GM06990 (cell line): ENCODE results near the gene TRPV3.

Experiments
- DNase-seq: peaks from one replicate; pipeline ENCODE4 v3.0.0-alpha.2; 2011; ENCODE audit not compliant: insufficient read length; ENCODE audit errors: extremely low read depth
- H3K27me3 ChIP-seq: replicated peaks from 2 replicates; pipeline ENCODE4 v1.6.0; 2011; ENCODE audit warnings: low read length; ENCODE audit not compliant: control insufficient read depth, insufficient read depth
- H3K36me3 ChIP-seq: 2 replicates; pipeline ENCODE4 v1.5.1; 2011; ENCODE audit warnings: low read length; ENCODE audit not compliant: control insufficient read depth, insufficient read depth
- H3K4me3 ChIP-seq: replicated peaks from 2 replicates; pipeline ENCODE4 v1.5.1; 2011; ENCODE audit warnings: low read depth, mild to moderate bottlenecking, control low read depth, low read length
- CTCF ChIP-seq: IDR thresholded peaks from 2 replicates; pipeline ENCODE4 v1.5.1; 2011; ENCODE audit warnings: low read length, control low read depth, mild to moderate bottlenecking, inconsistent platforms; ENCODE audit not compliant: insufficient read depth, poor library complexity, severe bottlenecking

Gene TRPV3

DNA sequence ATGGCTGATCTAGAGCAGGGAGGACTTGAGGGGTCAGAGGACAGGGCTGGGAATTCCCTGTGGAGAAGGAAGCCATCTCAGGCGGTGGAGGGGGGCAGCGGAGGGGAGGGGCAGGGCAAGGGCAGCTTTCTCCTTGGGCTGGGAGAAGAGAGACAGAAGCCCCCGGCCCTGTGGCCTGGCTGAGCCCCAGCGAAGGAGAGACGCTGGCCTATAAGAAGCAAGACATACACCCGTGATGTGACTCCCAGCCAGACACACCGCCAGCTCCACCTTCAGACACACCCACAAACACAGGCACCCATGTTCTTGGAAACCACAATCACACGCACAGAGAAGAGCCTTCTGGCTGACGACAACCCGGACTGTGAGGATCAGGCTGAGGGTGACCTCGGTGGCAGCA lies 10.0 kb downstream of the TRPV3 start:
- H3K36me3 ChIP-seq: peaks cover 4% of the 10 kb centered on the region

DNA sequence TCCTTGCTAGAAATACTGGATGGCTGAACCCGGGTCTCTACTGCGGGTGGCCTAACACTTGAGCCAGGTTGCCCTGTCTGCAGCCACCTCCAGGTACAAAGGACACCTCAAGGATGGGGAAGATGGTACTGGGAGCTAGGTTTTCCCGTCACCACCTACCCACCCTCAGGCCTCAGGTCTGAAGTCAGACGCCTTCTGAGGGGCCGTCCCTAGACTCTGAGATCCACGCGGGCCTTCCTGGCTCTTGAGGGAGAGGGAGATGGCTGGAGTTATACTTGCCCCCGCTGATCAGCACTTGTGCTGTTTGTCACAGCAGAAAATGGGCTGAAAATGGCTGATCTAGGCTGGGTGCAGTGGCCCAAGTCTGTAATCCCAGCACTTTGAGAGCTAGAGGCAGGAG lies 10.6 kb downstream of the TRPV3 start:
- DNase-seq: no peak
- Histone ChIP-seq H3K36me3 (peaks cover 4% of the 10 kb centered on the region), H3K27me3 (no peaks in the 10 kb centered on the region), H3K4me3 (no peak overlapping the region)
- no peak for TF ChIP-seq CTCF

More for the DNA sequence above, 10.0 kb downstream of the TRPV3 start:
- TF ChIP-seq CTCF: no peak
- no peaks in the 10 kb centered on the region for H3K27me3 ChIP-seq
- no peak for DNase-seq
- H3K4me3 ChIP-seq: no peak overlapping the region

GRCh38 chr17:3546521-3546920 lies 11.1 kb downstream of the TRPV3 start:
- no peak for DNase-seq
- Histone ChIP-seq H3K4me3 (no peak overlapping the region), H3K36me3 (peaks cover 4% of the 10 kb centered on the region), H3K27me3 (no peaks in the 10 kb centered on the region)
- TF ChIP-seq CTCF: no peak

DNA sequence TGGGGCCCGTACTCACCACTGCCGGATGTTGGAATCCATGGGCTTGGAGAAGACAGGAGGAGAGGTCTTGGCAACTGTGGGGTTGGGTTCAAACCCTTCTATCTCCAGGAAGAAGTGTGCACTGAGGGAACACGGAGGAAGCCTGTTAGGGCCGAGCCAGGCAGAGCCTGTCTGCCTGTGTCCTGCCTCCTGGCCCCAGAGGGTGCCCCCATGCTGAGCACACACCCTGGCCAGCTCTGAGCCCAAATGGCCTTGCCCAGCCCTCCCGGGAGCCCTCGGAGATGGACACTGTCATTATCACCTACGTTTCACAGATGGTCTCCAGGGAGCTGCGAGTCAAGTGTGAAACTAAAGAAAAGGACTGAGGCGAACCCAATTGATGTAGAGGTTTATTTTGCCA lies 12.5 kb downstream of the TRPV3 start:
- Histone ChIP-seq H3K27me3 (no peaks in the 10 kb centered on the region), H3K36me3 (peaks cover 4% of the 10 kb centered on the region), H3K4me3 (no peak overlapping the region)
- no peak for DNase-seq
- TF ChIP-seq CTCF: no peak

DNA sequence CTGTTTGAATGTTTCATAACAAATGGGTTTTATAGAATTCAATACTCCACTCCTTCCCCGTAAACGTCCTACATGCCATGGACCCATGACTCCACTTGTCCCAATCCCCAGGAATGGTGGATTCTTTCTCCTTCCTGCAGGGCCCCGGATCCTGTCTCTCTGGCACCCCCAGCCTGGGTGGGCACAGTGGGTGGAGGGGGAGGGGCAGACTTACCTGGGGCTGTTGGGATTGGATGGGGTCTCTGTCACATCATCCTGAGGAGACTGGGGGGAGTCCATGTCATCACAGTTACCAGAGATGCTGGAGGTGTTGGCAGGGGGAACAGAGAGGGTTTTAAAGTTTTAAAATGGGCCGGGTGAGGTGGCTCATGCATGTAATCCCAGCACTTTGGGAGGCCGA lies 13.2 kb downstream of the TRPV3 start:
- Histone ChIP-seq H3K36me3 (peaks cover 1% of the 10 kb centered on the region), H3K4me3 (no peak overlapping the region), H3K27me3 (no peaks in the 10 kb centered on the region)
- TF ChIP-seq CTCF: no peak
- no peak for DNase-seq

DNA sequence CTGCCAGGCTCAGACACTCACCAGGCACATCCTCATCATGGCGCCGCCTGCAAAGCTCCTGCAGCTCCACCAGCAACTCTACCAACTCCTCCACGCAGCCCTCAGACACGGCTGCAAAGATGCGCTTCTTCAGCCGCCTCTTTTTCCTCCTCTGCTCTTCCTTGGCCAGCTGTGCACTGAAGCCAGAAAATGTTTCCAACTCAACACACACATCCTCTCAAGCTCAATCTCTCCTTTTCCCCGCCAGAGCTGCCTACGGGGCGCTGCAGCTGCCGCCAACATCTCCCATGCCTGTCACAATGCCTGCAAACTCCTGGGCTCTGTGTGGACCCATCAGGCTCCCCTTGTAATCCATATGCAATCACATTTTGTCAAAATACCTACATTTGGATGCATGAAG lies 14.2 kb downstream of the TRPV3 start:
- H3K4me3 ChIP-seq: no peak overlapping the region
- no peak for TF ChIP-seq CTCF

More for the DNA sequence above, 14.2 kb downstream of the TRPV3 start:
- no peak for DNase-seq
- H3K36me3 ChIP-seq: peaks cover 1% of the 10 kb centered on the region
- H3K27me3 ChIP-seq: no peaks in the 10 kb centered on the region
